Spleen (tissue), 7 donors: Measurements from ENCODE around the gene FRMD4A.

Source experiments
- CTCF ChIP-seq, 11 experiments: fragments of 200-600 bp in 7 of 11; fragments of 450-650 bp in 4 of 11; sonication (generic) in 4 of 11; IDR thresholded peaks in 8 of 11; conservative IDR thresholded peaks in 3 of 11; 1 replicate in 7 of 11; 2 replicates in 4 of 11; pipeline versions ENCODE4 v1.4.0 to v1.8.0; 2016 to 2021; ENCODE audit warnings: antibody characterized with exemption in 11 of 11, inconsistent platforms in 4 of 11, mild to moderate bottlenecking in 1 of 11
- POLR2A ChIP-seq, 3 donors: fragments of 450-650 bp; IDR thresholded peaks; one replicate each; pipeline ENCODE4 v1.5.1; 2017; ENCODE audit warnings: antibody characterized with exemption in 3 of 3, mild to moderate bottlenecking in 1 of 3
- POLR2AphosphoS5 ChIP-seq, 3 donors: sonication (generic); formaldehyde crosslinking; IDR thresholded peaks; one replicate each; pipeline ENCODE4 v1.5.1; 2017; ENCODE audit warnings: antibody characterized with exemption in 3 of 3
- donor health status: DM: no; HTN: no; CAD: no; lungs with moderate emphysema.
- donor health status: DM: no; HTN: no; CAD: no.
- donor health status: DM: no; HTN: no; CAD: no.

GRCh38 chr10:13773496-13774170 is 557.1 kb downstream of the FRMD4A start:
- TF ChIP-seq CTCF (IDR thresholded peaks at IDR 0.05 in 8 of 11, conservative IDR thresholded peaks at IDR 0.05 in 3 of 11) (no peak), POLR2A (IDR thresholded peaks at IDR 0.05) (no peak), POLR2AphosphoS5 (IDR thresholded peaks at IDR 0.05) (no peak)
